Globus pallidus (tissue), 1 donor: Measurements from ENCODE around the gene ASPSCR1.

Experiments
- DNase-seq: peaks from one replicate; pipeline ENCODE4 v3.0.0-alpha.2; 2015; ENCODE audit warnings: low spot score

Gene ASPSCR1

GRCh38 chr17:81960130-81960958, 17.1 kb upstream of the ASPSCR1 start:
- no peak for DNase-seq

GRCh38 chr17:81961087-81961511, 16.3 kb upstream of the ASPSCR1 start, which contains the start of gene NOTUM:
Gene NOTUM, minus strand, starts transcription at chr17:81961187. Its CDS starts 278 bp downstream, at chr17:81960909.
- no peak for DNase-seq

GRCh38 chr17:81961521-81962498, 15.6 kb upstream of the ASPSCR1 start:
- no peak for DNase-seq

- no peak for DNase-seq
These were observed 14.7 kb upstream of the ASPSCR1 start for GRCh38 chr17:81962499-81963441.

GRCh38 chr17:81964081-81964849, 13.2 kb upstream of the ASPSCR1 start:
- no peak for DNase-seq

GRCh38 chr17:81966343-81967243, 10.8 kb upstream of the ASPSCR1 start:
- DNase-seq: peak; percentile 48

- DNase-seq: no peak
These were observed 10.2 kb upstream of the ASPSCR1 start for GRCh38 chr17:81967244-81967532.

- DNase-seq: peak; percentile 87
These were observed 9.7 kb upstream of the ASPSCR1 start for GRCh38 chr17:81967533-81968395.

GRCh38 chr17:81968396-81968745, 9.1 kb upstream of the ASPSCR1 start:
- no peak for DNase-seq

- no peak for DNase-seq
These were observed 8.3 kb upstream of the ASPSCR1 start for GRCh38 chr17:81968850-81969812.

GRCh38 chr17:81973432-81973831, 4.0 kb upstream of the ASPSCR1 start:
- DNase-seq: no peak

- DNase-seq: no peak
These were observed 858 bp upstream of the ASPSCR1 start for GRCh38 chr17:81976332-81977210.

GRCh38 chr17:81978524-81979298, 1.3 kb downstream of the ASPSCR1 start:
- DNase-seq: no peak

GRCh38 chr17:81980122-81980521, 2.7 kb downstream of the ASPSCR1 start:
- DNase-seq: no peak

- DNase-seq: no peak
These were observed 3.4 kb downstream of the ASPSCR1 start for GRCh38 chr17:81980707-81981343.
